Inflammatory macrophage treated with lipopolysaccharide for 4 hours (primary cell): ENCODE data around the gene CST9.
A peak's percentile ranks its signal among the peaks of the same experiment; 100 is the strongest.
"Not testable (repeated sequence)": the region's sequence is repeated elsewhere in the genome, so short reads cannot be mapped to it uniquely, and the experiment has no call there.

ENCODE experiments used
- DNase-seq: peaks from one replicate; pipeline ENCODE4 v3.0.0-alpha.2; 2020

Gene CST9

DNA sequence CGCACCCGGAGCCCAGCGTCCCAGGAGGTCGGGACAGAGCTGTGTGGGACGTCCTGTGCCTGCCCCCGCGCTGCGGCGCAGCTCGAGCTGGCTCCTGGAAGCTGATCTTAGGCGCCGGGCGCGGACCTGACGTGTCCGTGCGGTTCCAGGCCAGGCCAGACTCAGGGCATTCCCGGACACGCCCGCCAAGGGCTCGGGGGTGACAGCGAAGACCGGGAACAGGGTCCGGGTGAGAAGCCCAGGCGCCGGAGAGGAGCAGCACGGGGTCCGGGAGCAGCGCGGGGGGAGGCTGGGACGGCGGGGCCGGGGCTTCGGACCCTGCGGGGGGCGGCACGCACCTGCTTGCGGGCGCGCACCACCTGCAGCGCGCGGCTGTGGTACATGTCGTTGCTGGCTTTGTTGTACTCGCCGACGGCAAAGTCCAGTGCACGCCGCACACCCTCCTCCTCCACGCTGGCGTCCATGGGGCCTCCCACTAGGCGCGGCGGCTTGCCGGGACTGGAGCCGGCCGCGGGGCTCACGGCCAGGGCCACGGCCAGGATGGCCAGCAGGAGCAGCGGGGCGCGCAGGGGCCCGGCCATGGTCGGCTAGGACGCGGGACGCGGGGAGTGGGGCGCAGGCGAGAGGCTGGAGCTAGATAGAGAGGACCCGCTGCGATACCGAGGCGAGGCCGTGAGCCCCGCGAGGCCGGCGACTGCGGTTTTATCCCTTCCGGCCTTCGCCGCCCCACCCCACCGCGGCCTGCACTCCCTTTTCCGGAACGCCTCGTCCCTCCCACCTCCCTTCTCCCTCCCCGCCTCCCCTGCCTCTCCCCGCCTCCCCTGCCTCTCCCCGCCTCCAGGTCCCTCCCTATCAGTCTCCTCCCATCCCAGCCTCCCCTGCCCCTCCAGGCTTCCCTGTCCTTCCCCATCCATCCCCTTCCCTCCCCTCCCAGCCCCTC, 31.8 kb upstream of the CST9 start, which contains the start of gene CST3:
CST3 (minus strand) TSS at position 674 of the 940 bp plus-strand sequence; CDS start at position 581, 93 bp downstream.
- DNase-seq = peak; percentile 79

DNA sequence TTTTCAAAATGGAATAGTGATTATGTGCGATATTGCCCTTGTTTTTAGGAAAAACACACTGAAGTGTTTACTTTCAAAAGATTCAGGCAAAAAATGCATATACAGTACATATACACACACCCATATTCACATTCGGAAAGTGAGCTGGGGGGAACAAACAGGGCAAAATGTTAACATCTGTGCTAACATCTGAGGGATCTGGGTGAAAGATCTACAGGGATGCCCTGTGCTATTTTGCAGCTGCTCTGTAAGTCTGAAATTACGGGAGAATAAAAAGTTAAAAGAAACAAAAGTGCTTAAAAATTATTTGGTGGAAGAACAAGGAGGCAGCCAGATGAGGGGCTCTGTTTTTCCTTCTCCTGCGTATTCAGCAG, 31.2 kb upstream of the CST9 start:
- DNase-seq = no peak

- DNase-seq = no peak
Observed at GRCh38 chr20:23636182-23636907, 30.6 kb upstream of the CST9 start.

GRCh38 chr20:23635768-23636090, 30.0 kb upstream of the CST9 start:
- DNase-seq = not testable (repeated sequence)

- no peak for DNase-seq
Observed at GRCh38 chr20:23634985-23635767, 29.5 kb upstream of the CST9 start.

DNA sequence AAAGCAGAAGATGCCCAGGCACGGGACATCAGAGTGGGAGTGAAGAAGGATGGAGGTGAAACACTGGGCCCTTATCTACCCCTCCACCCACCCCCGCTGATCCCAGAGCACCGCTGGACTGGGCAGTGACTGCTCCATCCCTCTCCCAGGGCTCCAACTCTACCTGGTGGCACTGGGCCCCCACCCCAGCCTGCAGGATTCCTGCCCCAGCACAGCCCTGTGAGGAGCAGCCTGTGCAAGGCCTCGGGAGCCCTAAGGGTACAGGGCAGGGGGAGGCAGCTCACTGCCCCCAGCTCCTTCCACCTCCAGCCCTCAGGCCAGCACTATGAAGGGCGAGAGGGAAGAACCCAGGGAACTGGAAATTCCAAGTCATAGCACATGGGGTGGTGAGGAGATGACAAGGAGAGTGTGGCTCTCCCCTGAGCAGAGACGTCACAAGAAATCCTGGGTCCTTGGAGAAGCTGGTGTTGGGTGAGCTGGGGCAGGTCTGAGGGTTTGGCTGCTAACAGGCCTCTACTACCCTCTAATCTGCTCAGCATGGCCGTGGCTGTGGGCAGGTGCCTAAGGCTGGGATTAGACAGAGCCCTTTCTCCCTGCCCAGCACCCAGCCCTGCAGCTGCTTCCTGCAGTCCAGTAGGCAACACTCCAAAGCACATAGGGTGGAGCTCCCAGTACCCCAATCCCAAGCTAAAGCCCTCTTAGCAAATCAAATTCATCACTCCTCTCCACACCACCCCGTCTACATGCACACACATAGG, 28.5 kb upstream of the CST9 start:
- no peak for DNase-seq

DNA sequence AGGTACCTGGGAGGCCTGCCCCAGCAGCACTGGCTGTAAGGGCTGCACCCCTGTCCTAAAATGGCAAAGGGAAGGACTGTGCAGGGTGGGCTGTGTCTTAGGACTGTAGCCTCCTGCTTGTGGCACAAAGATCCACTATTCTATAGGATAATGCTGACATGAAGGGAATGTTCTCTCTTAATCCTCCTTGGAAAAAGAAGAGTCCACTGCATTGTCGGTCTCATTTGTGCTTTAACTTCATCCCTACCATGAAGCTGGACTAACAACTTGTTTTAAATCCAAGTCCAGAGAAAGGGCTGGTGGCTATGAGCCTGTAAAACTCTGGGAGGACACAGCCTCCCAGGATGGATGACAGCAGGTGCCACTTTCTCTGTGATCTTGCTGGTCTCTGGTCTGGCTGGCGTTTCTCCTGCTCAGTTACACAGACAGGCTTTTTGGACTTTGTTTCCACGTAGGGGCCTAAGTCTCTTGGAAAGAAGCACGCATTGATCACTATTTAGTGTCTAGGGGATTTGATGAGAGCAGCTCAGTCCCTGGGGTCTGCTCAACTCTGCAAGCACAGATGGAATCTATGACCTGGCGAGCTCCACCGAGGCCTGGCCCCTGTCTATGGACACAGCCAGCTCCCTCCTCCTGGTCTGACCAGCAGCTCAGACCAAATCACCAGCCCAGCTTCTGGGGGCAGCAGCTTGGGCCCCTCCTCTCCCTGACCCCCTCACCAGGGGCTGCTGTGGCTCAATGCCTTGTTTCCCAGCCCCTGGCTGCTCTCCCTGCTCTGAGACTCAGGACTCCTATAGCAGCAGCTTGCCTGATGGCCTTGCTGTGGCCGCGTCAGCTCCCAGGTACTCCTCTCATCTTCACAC, 27.2 kb upstream of the CST9 start:
- no peak for DNase-seq

DNA sequence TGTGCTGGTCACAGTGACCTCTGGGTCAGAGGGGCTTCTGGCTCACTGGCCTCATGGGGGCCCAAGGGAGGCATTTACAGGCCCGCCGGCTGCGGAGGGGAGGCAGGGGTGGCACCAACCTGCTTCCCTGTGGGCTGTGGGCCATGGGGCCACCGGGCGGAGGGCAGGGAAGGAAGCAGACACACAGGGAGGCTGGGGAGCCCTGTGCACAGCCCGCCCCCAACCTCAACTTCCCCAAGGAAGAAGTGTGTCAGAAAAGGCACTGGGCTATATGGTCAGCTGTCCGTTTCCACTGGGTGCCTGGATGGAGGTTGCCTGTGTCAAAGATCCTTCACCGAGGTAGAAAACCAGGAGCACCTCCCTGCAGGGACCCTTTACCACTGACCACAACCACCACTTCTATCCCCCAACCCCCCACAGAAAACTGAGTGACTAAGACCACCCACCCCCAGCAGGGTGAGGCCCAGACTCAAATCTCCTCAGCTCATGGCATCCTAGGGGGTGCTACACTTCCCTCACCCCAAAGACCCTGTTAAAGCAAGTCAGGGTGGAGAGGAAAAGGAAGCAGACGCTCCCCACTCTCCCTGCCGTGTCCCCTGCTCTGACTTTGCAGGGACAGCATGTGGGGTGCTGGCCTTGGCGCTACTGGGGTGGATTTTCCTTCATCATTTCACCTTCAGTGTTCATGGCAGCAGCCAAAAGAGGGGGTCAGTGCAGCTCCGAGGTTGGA, 26.4 kb upstream of the CST9 start:
- DNase-seq = peak; percentile 26

DNA sequence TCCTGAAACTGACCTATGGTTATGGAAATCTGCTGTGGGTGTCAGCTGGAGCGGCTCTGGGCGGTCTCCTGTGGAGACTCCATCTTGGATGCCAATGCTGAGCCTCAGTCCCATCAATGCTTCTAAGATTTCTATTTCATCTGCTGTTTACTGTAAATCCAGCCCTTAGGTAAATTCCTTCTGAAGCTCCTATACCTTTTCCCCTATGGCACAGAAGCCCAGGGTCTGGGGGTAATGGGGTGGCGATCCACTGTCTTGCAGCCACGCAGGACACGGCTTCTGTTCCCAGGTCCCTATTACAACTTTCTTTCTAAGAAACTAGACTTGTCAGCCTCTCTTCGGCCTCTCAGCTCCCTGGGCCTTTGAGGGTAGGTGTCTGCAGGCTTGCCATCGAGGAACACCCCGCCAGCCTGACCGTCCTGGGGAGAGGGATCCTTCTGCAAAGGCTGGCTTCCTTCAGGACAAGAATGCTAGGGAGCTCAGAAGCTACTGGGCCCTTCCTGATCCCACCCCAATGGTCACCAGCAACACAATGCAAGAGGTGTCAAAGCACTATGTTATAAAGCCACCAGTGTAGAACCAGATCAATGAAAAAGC, 25.6 kb upstream of the CST9 start:
- no peak for DNase-seq

DNA sequence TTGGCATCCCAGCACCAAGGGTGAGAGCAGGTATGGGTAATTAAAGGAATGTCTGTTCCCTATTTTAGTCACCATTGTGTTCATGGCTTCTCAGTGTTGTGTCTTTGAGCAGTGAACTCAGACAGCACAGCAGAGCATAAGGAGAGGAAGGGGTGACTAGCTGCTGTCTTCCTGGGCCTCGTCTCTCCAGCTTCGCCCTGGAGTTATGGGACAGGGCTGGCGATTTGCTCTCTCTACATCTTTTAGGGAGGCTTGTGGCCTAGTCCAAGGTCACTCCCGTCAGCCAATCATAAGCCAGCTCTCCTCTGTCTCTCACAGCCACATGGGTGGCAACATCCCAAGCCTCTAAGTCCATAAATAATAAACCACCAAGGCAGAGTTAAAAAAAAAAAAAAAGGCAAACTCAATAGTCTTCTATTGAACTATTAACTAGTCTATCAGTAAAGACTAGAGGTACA, 24.7 kb upstream of the CST9 start:
- no peak for DNase-seq

- DNase-seq = no peak
Observed at GRCh38 chr20:23629542-23630391, 24.1 kb upstream of the CST9 start.

DNA sequence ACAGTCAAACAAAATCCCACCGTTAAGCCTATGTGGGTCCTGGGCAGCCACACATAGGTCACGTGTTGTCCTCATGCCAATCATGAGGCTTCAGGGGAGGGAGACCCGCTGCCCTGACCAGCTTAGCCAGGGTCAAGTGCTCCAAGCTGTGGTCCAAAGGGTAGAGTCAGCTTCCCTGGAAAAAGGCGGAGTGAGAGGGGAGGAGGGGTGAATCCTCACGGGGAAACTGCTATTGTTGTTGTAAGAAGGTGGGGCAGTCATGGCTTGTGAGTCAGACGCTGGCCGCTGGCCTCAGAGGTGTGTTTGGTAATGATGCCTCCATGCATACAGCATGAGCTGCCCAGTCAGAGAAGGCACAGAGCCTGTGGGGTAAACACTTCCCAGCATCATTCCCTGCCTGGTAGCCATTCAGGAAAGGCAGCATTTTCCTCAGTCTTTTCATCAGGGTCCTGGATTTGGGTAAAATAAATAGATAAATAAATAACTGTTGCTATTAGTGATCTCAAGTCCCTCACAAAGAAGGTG, 23.4 kb upstream of the CST9 start:
- peak; percentile 59 for DNase-seq

GRCh38 chr20:23628402-23629016, 22.8 kb upstream of the CST9 start:
- DNase-seq = no peak

- DNase-seq = no peak
Observed at GRCh38 chr20:23627501-23627900, 21.8 kb upstream of the CST9 start.

- peak; percentile 83 for DNase-seq
Observed at GRCh38 chr20:23626040-23626620, 20.4 kb upstream of the CST9 start.

GRCh38 chr20:23625236-23625964, 19.7 kb upstream of the CST9 start:
- no peak for DNase-seq

GRCh38 chr20:23624324-23624691, 18.6 kb upstream of the CST9 start:
- peak; percentile 37 for DNase-seq
